DOHH2 (cell line): ENCODE results near the gene RGMA.

Experiments used
- CTCF ChIP-seq: fragments of 200-600 bp; sonication (generic); IDR thresholded peaks from one replicate; pipeline ENCODE4 v1.5.1; 2014; ENCODE audit warnings: antibody characterized with exemption, mild to moderate bottlenecking, low read depth, low read length; ENCODE audit not compliant: poor library complexity, severe bottlenecking
- EZH2phosphoT487 ChIP-seq: fragments of 200-600 bp; sonication (generic); IDR thresholded peaks from 2 replicates; pipeline ENCODE4 v1.6.1; 2017; ENCODE audit warnings: borderline replicate concordance, mild to moderate bottlenecking, antibody characterized with exemption, low read length, moderate library complexity, mixed read lengths

- no peak for TF ChIP-seq CTCF
- TF ChIP-seq EZH2phosphoT487, result no peak
These were observed 42.3 kb downstream of the RGMA start for GRCh38 chr15:93046721-93047120.
